Measurements from ENCODE around the gene PARP3.

GRCh38 chr3:51955175-51955892 is 13.2 kb downstream of the PARP3 start, which contains the start of gene GPR62:
- TF ChIP-seq CTCF (IDR thresholded peaks at IDR 0.05): no peak
- TF ChIP-seq POLR2AphosphoS5 (IDR thresholded peaks at IDR 0.05): no peak
- TF ChIP-seq EP300 (IDR thresholded peaks at IDR 0.05): no peak
- no peak for TF ChIP-seq POLR2A (IDR thresholded peaks at IDR 0.05)

Measured in suprapubic skin (tissue), 4 donors.